Measurements from ENCODE around the gene PCSK6. TPM values are rescaled to one million over a fixed set of nuclear protein-coding genes. Genes with fewer than 3 reads are reported as not detected.

PCSK6 gene
- total and polyA plus RNA-seq, 9 donors = 3.8 to 26.0 (median 13.0) TPM

- H3K9me3 ChIP-seq = no peaks in the 10 kb centered on the region
- no peak for TF ChIP-seq POLR2A (IDR thresholded peaks at IDR 0.05)
- TF ChIP-seq EP300 (IDR thresholded peaks at IDR 0.05) = no peak
- no peak for TF ChIP-seq CTCF (IDR thresholded peaks at IDR 0.05)
- H3K36me3 ChIP-seq = no peaks in the 10 kb centered on the region
- DNase-seq = no peak
- 86 to 90% (median 88%) methylated on average over 11 of the region's 11 CpGs for WGBS, 3 donors
- H3K27ac ChIP-seq = no peak overlapping the region
- intact Hi-C loops (cut with DNase I) = no loop called here
- H3K4me3 ChIP-seq = no peak overlapping the region
- no peaks in the 10 kb centered on the region for H3K27me3 ChIP-seq
- no peaks in the 10 kb centered on the region for H3K4me1 ChIP-seq (ENCODE audit: insufficient read depth)
These were observed 94.9 kb downstream of the PCSK6 start for GRCh38 chr15:101394654-101395053.

- H3K27ac ChIP-seq = no peak overlapping the region
- H3K9me3 ChIP-seq = no peaks in the 10 kb centered on the region
- H3K36me3 ChIP-seq = no peaks in the 10 kb centered on the region
- WGBS, 3 donors = 85 to 88% (median 86%) methylated on average over 12 of the region's 12 CpGs
- H3K4me1 ChIP-seq (ENCODE audit: insufficient read depth) = no peaks in the 10 kb centered on the region
- no peak for DNase-seq
- intact Hi-C loops (cut with DNase I) = no loop called here
- TF ChIP-seq POLR2A (IDR thresholded peaks at IDR 0.05) (no peak), CTCF (IDR thresholded peaks at IDR 0.05) (no peak), EP300 (IDR thresholded peaks at IDR 0.05) (no peak)
- no peak overlapping the region for H3K4me3 ChIP-seq
- no peaks in the 10 kb centered on the region for H3K27me3 ChIP-seq
These were observed 95.4 kb downstream of the PCSK6 start for GRCh38 chr15:101394056-101394630.

DNA sequence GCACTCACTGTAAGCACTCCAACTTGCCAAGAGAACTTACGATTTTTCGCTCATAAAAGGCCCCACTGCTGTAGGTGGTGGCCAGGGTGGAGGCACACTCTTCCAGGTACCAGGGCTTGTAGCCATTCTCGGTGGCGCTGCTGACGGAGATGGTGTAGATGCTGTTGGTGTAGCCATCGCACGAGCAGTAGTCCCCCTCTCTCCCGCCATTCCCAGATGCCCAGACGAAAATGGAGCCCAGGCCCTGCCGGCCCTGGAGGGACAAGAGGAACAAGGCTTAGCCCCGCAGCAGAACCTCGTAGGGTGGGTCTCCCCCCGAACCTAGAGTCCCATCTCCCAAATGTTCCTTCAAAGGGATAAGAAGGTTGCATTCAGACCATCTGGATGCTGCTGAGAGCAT, 96.3 kb downstream of the PCSK6 start:
- Histone ChIP-seq H3K4me1 (ENCODE audit: insufficient read depth) (no peaks in the 10 kb centered on the region), H3K27me3 (no peaks in the 10 kb centered on the region), H3K9me3 (no peaks in the 10 kb centered on the region), H3K4me3 (no peak overlapping the region), H3K36me3 (no peaks in the 10 kb centered on the region), H3K27ac (no peak overlapping the region)
- intact Hi-C loops (cut with DNase I) = no loop called here
- no peak for TF ChIP-seq CTCF (IDR thresholded peaks at IDR 0.05)
- DNase-seq = no peak
- WGBS, 3 donors = 93 to 98% (median 93%) methylated on average over 13 of the region's 13 CpGs

DNA sequence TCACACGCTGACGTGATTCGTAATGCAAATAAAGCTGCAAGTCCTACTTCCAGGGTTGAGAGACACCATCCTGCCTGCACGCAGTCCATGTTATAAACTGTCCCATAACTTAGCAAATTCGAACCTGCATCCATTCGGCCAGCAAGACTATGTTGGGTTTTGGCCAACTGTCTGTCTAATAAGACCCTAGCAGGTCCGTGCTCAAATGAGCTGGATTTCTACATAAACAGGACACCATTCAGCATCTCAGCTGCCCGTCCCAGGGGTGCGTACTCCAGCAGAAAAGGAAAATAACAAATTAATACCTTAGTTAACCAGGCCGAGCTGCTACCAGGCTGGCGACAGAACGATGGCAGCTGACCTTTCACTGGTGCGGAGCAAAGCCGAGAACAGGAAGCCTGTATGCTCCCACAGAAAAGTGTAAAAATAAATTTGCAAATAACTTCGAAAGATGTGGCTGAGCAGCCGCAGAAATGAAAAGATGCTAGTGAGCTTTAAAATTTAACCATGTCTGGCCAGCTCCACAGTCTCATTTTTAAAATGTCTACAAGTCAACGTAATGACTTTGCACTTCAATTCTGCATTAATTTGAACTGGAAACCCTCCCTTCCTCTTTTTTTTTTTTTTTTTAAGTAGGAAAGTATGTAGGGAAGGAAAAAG, 97.4 kb downstream of the PCSK6 start:
- TF ChIP-seq EP300 (IDR thresholded peaks at IDR 0.05) = no peak
- TF ChIP-seq CTCF (IDR thresholded peaks at IDR 0.05) = no peak
- TF ChIP-seq POLR2A (IDR thresholded peaks at IDR 0.05) = no peak
- Histone ChIP-seq H3K27me3 (no peaks in the 10 kb centered on the region), H3K4me1 (ENCODE audit: insufficient read depth) (no peaks in the 10 kb centered on the region), H3K9me3 (no peaks in the 10 kb centered on the region), H3K4me3 (no peak overlapping the region), H3K27ac (no peak overlapping the region), H3K36me3 (no peaks in the 10 kb centered on the region)
- intact Hi-C loops (cut with DNase I) = no loop called here
- DNase-seq = no peak
- 83 to 91% (median 88%) methylated on average over 17 of the region's 17 CpGs for WGBS, 3 donors
